ENCODE results near the gene SSH2.

- TF ChIP-seq CTCF (IDR thresholded peaks at IDR 0.05), result no peak
- no peak for TF ChIP-seq EZH2 (IDR thresholded peaks at IDR 0.05; ENCODE audit: borderline replicate concordance, insufficient read depth, low read depth, low read length, poor library complexity, severe bottlenecking)
These were observed 252.2 kb downstream of the SSH2 start for GRCh38 chr17:29677824-29678223.

Measured in B cell (primary cell).